ENCODE data around the gene ASB13. TPM values are rescaled to one million over a fixed set of nuclear protein-coding genes. Genes with fewer than 3 reads are reported as not detected.

ASB13 gene
- polyA plus RNA-seq, 3 donors = 13.3 to 44.1 (median 37.8) TPM

GRCh38 chr10:5628451-5629302, 37.7 kb downstream of the ASB13 start:
- Histone ChIP-seq H2AFZ (ENCODE audit: insufficient read depth, low read depth, low read length, poor library complexity, severe bottlenecking) (no peak overlapping the region), H3K4me2 (replicated peaks; ENCODE audit: extremely low read depth, low read length, poor library complexity, severe bottlenecking) (no peak overlapping the region), H3K79me2 (ENCODE audit: insufficient read depth, low read length) (no peaks in the 10 kb centered on the region), H3K4me3 (replicated peaks in 1 of 3; ENCODE audit: low read depth in 2 of 3, low read length in 3 of 3) (no peak overlapping the region), H4K20me1 (ENCODE audit: insufficient read depth, low read length) (no peaks in the 10 kb centered on the region), H3K27me3 (ENCODE audit: control insufficient read depth in 2 of 2, insufficient read depth in 2 of 2, low read length in 2 of 2) (peaks cover 0 to 2% of the 10 kb centered on the region in 2 donors), H3K9ac (ENCODE audit: insufficient read depth, low read length, poor library complexity, severe bottlenecking) (no peak overlapping the region), H3K36me3 (replicated peaks in 1 of 2; ENCODE audit: control insufficient read depth in 1 of 2, insufficient read depth in 2 of 2, low read length in 2 of 2) (no peaks in the 10 kb centered on the region), H3K9me3 (replicated peaks in 1 of 2; ENCODE audit: control insufficient read depth in 1 of 2, insufficient read depth in 1 of 2, low read length in 2 of 2) (no peaks in the 10 kb centered on the region), H3K4me1 (ENCODE audit: control insufficient read depth in 1 of 2, insufficient read depth in 2 of 2, low read length in 2 of 2) (no peaks in the 10 kb centered on the region), H3K27ac (ENCODE audit: low read depth in 1 of 2, low read length in 2 of 2) (no peak overlapping the region)
- Mint-ChIP-seq H3K4me1 (peaks cover 8% of the 10 kb centered on the region), H3K27ac (peak overlapping the region in 1 of 7 donors; percentile 26), H3K4me3 (peak overlapping the region in 1 of 2 donors; percentile 26), H3K36me3 (no peaks in the 10 kb centered on the region), H3K27me3 (ENCODE audit: low read depth in 3 of 3) (peaks cover 4 to 8% (median 6%) of the 10 kb centered on the region in 3 donors), H3K9me3 (no peaks in the 10 kb centered on the region)
- intact Hi-C loops (cut with micrococcal nuclease) = loop anchor here (5.0 to 10.0 kb wide), 2 partner anchors 186 to 784 kb away; no protein-coding TSS in a partner anchor
- TF ChIP-seq, protein P1, sequence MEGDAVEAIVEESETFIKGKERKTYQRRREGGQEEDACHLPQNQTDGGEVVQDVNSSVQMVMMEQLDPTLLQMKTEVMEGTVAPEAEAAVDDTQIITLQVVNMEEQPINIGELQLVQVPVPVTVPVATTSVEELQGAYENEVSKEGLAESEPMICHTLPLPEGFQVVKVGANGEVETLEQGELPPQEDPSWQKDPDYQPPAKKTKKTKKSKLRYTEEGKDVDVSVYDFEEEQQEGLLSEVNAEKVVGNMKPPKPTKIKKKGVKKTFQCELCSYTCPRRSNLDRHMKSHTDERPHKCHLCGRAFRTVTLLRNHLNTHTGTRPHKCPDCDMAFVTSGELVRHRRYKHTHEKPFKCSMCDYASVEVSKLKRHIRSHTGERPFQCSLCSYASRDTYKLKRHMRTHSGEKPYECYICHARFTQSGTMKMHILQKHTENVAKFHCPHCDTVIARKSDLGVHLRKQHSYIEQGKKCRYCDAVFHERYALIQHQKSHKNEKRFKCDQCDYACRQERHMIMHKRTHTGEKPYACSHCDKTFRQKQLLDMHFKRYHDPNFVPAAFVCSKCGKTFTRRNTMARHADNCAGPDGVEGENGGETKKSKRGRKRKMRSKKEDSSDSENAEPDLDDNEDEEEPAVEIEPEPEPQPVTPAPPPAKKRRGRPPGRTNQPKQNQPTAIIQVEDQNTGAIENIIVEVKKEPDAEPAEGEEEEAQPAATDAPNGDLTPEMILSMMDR (IDR thresholded peaks at IDR 0.05) = no peak
- WGBS (ENCODE audit: insufficient coverage) = 57% methylated on average over 6 of the region's 15 CpGs
- DNase-seq = no peak

GRCh38 chr10:5627486-5628044, 38.8 kb downstream of the ASB13 start:
- no peaks in the 10 kb centered on the region for H3K9me3 Mint-ChIP-seq
- no peaks in the 10 kb centered on the region for H3K36me3 Mint-ChIP-seq
- Histone ChIP-seq H3K27me3 (ENCODE audit: control insufficient read depth in 2 of 2, insufficient read depth in 2 of 2, low read length in 2 of 2) (peaks cover 0 to 2% of the 10 kb centered on the region in 2 donors), H3K4me2 (replicated peaks; ENCODE audit: extremely low read depth, low read length, poor library complexity, severe bottlenecking) (no peak overlapping the region), H3K9me3 (replicated peaks in 1 of 2; ENCODE audit: control insufficient read depth in 1 of 2, insufficient read depth in 1 of 2, low read length in 2 of 2) (no peaks in the 10 kb centered on the region), H2AFZ (ENCODE audit: insufficient read depth, low read depth, low read length, poor library complexity, severe bottlenecking) (no peak overlapping the region), H3K4me1 (ENCODE audit: control insufficient read depth in 1 of 2, insufficient read depth in 2 of 2, low read length in 2 of 2) (no peaks in the 10 kb centered on the region), H4K20me1 (ENCODE audit: insufficient read depth, low read length) (no peaks in the 10 kb centered on the region), H3K4me3 (replicated peaks in 1 of 3; ENCODE audit: low read depth in 2 of 3, low read length in 3 of 3) (no peak overlapping the region), H3K36me3 (replicated peaks in 1 of 2; ENCODE audit: control insufficient read depth in 1 of 2, insufficient read depth in 2 of 2, low read length in 2 of 2) (no peaks in the 10 kb centered on the region), H3K9ac (ENCODE audit: insufficient read depth, low read length, poor library complexity, severe bottlenecking) (no peak overlapping the region), H3K79me2 (ENCODE audit: insufficient read depth, low read length) (no peaks in the 10 kb centered on the region), H3K27ac (ENCODE audit: low read depth in 1 of 2, low read length in 2 of 2) (no peak overlapping the region)
- no peak overlapping the region for H3K27ac Mint-ChIP-seq
- H3K4me1 Mint-ChIP-seq = peaks cover 11% of the 10 kb centered on the region
- TF ChIP-seq, protein P1 (IDR thresholded peaks at IDR 0.05) = no peak
- H3K27me3 Mint-ChIP-seq (ENCODE audit: low read depth in 3 of 3) = peaks cover 4 to 8% (median 6%) of the 10 kb centered on the region in 3 donors
- H3K4me3 Mint-ChIP-seq = peak overlapping the region in 1 of 2 donors; percentile 46
- intact Hi-C loops (cut with micrococcal nuclease) = loop anchor here (5.0 to 10.0 kb wide), 2 partner anchors 185 to 783 kb away; no protein-coding TSS in a partner anchor
- 100% methylated on average over 1 of the region's 7 CpGs for WGBS (ENCODE audit: insufficient coverage)
- DNase-seq = no peak

Measured in CD14-positive monocyte (primary cell).